Natural killer cell treated with Interleukin-12 subunit alpha and Interleukin-12 subunit beta and Interleukin-15 and Interleukin-18, amount 100 ng/mL, for 72 hours (primary cell): Measurements from ENCODE around the gene DNAJC18. TPM values are rescaled to one million over a fixed set of nuclear protein-coding genes. Genes with fewer than 3 reads are reported as not detected.

Experiments
- ATAC-seq, 2 donors: fragments of 150-1000 bp; cut with Tn5 transposase in 1 of 2; sonication (Bioruptor Pico), chemical (Tn5 transposase) in 1 of 2; 2 replicates each; pipeline ENCODE4 v1.10.0; 2021
- DNase-seq: peaks from one replicate; pipeline ENCODE4 v3.0.0; 2022; ENCODE audit warnings: low spot score
- H3K27ac Mint-ChIP-seq, 2 donors: 1 replicate in 1 of 2; 2 replicates in 1 of 2; pipeline ENCODE4 v1.8.0; 2022; ENCODE audit warnings: mixed read lengths in 2 of 2, mild to moderate bottlenecking in 1 of 2, moderate library complexity in 1 of 2
- H3K27me3 Mint-ChIP-seq, 2 donors: 1 replicate in 1 of 2; 2 replicates in 1 of 2; pipeline ENCODE4 v1.8.0; 2022; ENCODE audit warnings: mixed read lengths in 2 of 2
- H3K36me3 Mint-ChIP-seq: one replicate; pipeline ENCODE4 v1.8.0; 2022; ENCODE audit warnings: mixed read lengths
- H3K4me1 Mint-ChIP-seq, 2 donors: 1 replicate in 1 of 2; 2 replicates in 1 of 2; pipeline ENCODE4 v1.8.0; 2022; ENCODE audit warnings: low read depth in 2 of 2, mixed read lengths in 2 of 2, mild to moderate bottlenecking in 1 of 2
- H3K4me3 Mint-ChIP-seq: one replicate; pipeline ENCODE4 v1.8.0; 2022; ENCODE audit warnings: mixed read lengths
- H3K9me3 Mint-ChIP-seq: 2 replicates; pipeline ENCODE4 v1.8.0; 2022; ENCODE audit warnings: mixed read lengths
- total RNA-seq, 2 donors: library from RNA; stranded (reverse); gene quantifications; one replicate each; pipeline ENCODE4 v1.2.3, GENCODE V29; 2022

Gene DNAJC18
- total RNA-seq, 2 donors from 2014 or later, result 11.9 to 12.6 TPM

DNA sequence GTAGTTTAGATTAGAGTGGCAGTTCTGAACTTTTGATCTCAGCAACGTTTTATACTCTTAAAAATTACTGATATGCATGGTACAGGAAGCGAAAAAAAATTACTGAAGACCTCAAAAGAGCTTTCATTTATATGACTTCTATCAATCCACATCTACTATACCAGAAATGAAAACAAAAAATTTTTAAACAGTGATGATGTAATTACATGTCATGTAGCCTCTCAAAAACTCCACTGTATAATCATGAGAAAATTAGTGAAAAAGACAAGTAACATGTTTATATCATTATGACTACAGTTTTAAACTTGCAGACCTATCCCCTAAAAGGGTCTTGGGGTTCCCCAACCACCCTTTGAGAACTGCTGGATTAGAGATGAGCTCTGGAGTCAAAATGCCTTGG lies 9.3 kb downstream of the DNAJC18 start:
- Mint-ChIP-seq H3K4me1 (no peaks in the 10 kb centered on the region), H3K36me3 (peaks cover 8% of the 10 kb centered on the region), H3K27ac (no peak overlapping the region), H3K27me3 (no peaks in the 10 kb centered on the region), H3K4me3 (no peak overlapping the region), H3K9me3 (no peaks in the 10 kb centered on the region)
- DNase-seq, result no peak
- no peak for ATAC-seq

DNA sequence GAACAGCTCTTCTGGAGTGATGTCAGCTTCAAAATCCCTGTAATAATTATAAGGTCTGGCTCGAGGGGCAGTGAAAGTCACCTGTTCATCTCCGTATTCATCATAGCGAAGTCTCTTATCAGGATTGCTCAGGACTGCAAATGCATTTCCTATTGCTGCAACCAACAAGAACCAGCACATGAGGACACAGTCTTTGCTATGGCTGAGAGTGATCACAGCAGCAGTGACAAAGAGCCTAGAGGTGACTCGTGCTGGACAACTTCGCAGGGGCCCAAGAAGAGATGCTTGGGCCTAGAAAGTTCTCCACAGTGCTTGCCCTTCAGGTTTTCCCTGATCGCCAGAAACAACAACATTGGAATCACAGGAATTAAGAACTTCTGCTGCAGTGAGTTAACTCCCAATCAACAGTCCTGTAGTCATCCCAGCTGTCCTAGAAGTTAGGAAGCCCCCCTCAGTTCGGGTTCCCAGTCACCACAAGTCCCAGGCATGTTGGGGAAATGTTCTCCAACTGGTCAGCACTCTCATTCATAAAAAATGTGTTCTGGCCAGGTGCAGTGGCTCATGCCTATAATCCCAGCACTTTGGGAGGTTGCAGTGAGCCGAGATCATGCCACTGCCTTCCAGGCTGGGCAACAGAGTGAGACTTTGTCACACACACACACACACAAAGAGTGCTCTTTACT lies 13.0 kb downstream of the DNAJC18 start:
- H3K27me3 Mint-ChIP-seq, result no peaks in the 10 kb centered on the region
- no peak for DNase-seq
- no peak for ATAC-seq
- no peak overlapping the region for H3K27ac Mint-ChIP-seq
- no peak overlapping the region for H3K4me3 Mint-ChIP-seq
- peaks cover 11% of the 10 kb centered on the region for H3K36me3 Mint-ChIP-seq
- no peaks in the 10 kb centered on the region for H3K9me3 Mint-ChIP-seq
- H3K4me1 Mint-ChIP-seq, result peaks cover 5 to 7% of the 10 kb centered on the region in 2 donors

DNA sequence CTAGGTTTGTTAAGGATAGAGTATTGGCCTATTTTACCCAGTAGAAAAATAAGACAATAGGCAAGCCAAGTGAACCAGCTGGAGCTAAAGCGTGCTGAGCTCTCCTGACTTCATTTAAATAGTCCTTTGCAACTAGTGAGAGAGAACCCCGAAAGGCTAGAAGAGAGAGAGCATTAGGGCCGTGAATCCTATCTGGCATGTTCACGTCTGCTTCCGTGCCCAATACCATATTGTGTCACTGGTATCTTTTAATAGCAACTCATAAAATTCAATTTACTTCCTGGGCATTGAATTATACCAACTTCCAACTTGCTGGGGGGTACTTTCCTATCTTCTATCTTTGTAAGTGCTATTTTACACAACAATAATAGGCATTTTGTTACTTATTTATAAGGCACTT lies 13.8 kb downstream of the DNAJC18 start:
- Mint-ChIP-seq H3K27ac (no peak overlapping the region), H3K4me1 (peaks cover 5 to 7% of the 10 kb centered on the region in 2 donors), H3K9me3 (no peaks in the 10 kb centered on the region), H3K27me3 (no peaks in the 10 kb centered on the region), H3K4me3 (no peak overlapping the region), H3K36me3 (peaks cover 11% of the 10 kb centered on the region)
- ATAC-seq (no peak), DNase-seq (no peak)

DNA sequence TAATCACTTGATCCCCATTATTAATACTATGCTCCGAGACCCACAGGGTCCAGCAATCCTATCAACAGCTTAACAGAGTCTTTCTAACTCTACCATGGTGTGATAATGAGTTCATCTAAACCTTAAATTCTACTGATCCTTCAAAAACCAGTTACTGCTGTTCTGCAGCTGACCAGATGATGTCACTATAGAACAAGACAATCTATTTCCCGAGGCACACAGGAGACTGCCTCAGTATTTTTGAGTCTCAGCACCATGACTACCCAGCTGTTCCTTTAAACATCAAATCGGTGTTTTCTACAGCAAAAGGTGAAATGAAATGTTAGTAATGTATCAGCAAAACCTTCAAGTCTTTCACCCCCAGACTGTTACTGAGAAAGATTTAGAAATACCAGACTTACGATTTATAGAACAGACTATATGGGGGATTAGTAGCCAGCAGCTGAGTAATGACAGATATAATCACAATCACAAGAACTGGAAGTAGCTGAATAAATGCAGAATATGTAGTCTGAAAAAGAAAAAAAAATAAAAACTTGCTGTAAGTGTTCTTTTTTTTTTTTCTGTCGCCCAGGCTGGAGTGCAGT lies 16.9 kb downstream of the DNAJC18 start:
- Mint-ChIP-seq H3K4me1 (peaks cover 5 to 7% of the 10 kb centered on the region in 2 donors), H3K9me3 (no peaks in the 10 kb centered on the region), H3K27ac (no peak overlapping the region), H3K4me3 (no peak overlapping the region), H3K27me3 (no peaks in the 10 kb centered on the region), H3K36me3 (peaks cover 6% of the 10 kb centered on the region)
- peak; percentile 78 for DNase-seq
- ATAC-seq, result peak; percentile 82 to 86

- ATAC-seq, result no peak
- DNase-seq, result no peak
- Mint-ChIP-seq H3K9me3 (no peaks in the 10 kb centered on the region), H3K4me3 (no peak overlapping the region), H3K27ac (no peak overlapping the region), H3K36me3 (no peaks in the 10 kb centered on the region), H3K4me1 (peaks cover 8 to 23% of the 10 kb centered on the region in 2 donors), H3K27me3 (no peaks in the 10 kb centered on the region)
Measured at GRCh38 chr5:139419226-139420192, 19.8 kb downstream of the DNAJC18 start.

DNA sequence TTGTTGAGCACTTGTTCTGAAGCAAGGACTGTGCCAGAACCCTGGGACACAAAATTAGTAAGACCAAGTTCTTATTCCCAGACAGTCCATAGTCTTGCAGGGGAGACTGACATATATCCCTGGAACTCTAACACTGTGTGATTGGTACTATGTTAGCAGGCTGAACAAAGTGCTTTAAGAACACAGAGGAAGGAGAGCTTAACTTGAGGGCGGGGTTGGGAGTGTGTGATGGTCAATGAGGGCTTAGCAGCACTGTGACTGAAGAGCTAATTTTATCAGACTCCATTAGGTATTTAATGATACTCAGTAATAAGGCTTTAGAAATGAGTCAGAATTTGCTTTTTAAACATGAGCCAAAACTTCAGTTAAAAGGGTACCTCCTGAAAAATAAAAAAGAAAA lies 20.5 kb downstream of the DNAJC18 start:
- H3K36me3 Mint-ChIP-seq, result no peaks in the 10 kb centered on the region
- peaks cover 8 to 23% of the 10 kb centered on the region in 2 donors for H3K4me1 Mint-ChIP-seq
- DNase-seq (no peak), ATAC-seq (no peak)
- no peaks in the 10 kb centered on the region for H3K27me3 Mint-ChIP-seq
- H3K9me3 Mint-ChIP-seq, result no peaks in the 10 kb centered on the region
- no peak overlapping the region for H3K27ac Mint-ChIP-seq
- H3K4me3 Mint-ChIP-seq, result no peak overlapping the region

DNA sequence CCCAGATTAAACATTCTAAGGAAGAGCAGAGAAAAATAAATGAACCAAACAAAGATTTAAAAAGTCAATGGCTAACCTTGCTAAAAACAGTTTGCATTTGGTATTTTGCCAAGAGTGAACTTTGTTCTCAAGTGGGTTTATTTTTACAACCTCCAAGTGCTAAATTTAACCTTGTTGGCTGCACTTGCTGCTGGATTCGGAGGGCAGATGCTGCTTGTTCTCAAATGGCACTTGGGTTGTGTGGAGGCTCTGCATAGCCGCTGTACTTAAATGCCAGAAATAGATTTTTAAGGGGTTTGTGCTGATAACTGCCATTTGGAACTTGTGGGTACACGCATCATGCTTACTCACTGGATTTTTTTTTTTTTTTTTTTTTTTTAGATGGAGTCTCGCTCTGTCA lies 22.1 kb downstream of the DNAJC18 start:
- DNase-seq, result no peak
- Mint-ChIP-seq H3K9me3 (no peaks in the 10 kb centered on the region), H3K4me1 (peaks cover 4 to 19% of the 10 kb centered on the region in 2 donors), H3K4me3 (no peak overlapping the region), H3K27me3 (no peaks in the 10 kb centered on the region), H3K27ac (peak overlapping the region in 1 of 2 donors; percentile 78), H3K36me3 (no peaks in the 10 kb centered on the region)
- ATAC-seq, result no peak

- Mint-ChIP-seq H3K4me1 (peaks cover 3 to 17% of the 10 kb centered on the region in 2 donors), H3K27ac (peak overlapping the region; percentile 78 to 82), H3K27me3 (no peaks in the 10 kb centered on the region), H3K36me3 (no peaks in the 10 kb centered on the region), H3K9me3 (no peaks in the 10 kb centered on the region), H3K4me3 (peak overlapping the region; percentile 58)
- ATAC-seq, result no peak
- DNase-seq, result no peak
Measured at GRCh38 chr5:139416651-139417050, 22.7 kb downstream of the DNAJC18 start.

DNA sequence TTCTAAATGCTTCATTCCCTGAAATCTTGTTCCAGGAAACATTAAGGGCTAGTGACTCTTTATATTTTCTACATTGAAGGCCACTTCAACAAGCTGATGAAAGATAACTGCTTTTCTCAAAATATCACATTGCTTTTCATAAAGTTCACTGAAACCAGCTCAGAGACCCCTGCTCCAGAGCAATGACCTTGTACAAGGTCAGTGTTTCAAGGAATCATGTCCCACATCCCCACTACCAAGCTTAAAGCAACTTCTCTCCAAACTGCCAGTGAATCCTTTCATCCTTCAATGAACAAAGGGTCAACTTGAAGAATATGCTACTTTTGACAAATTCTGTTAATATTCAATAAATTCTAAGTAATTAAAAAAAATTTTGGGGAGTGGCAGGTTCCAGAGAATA lies 23.5 kb downstream of the DNAJC18 start:
- DNase-seq (no peak), ATAC-seq (peak; percentile 26 to 34)
- H3K4me3 Mint-ChIP-seq, result peak overlapping the region; percentile 58
- H3K36me3 Mint-ChIP-seq, result no peaks in the 10 kb centered on the region
- peak overlapping the region; percentile 78 to 82 for H3K27ac Mint-ChIP-seq
- H3K27me3 Mint-ChIP-seq, result no peaks in the 10 kb centered on the region
- H3K4me1 Mint-ChIP-seq, result peaks cover 3 to 17% of the 10 kb centered on the region in 2 donors
- H3K9me3 Mint-ChIP-seq, result no peaks in the 10 kb centered on the region

GRCh38 chr5:139415221-139415861 lies 24.0 kb downstream of the DNAJC18 start:
- Mint-ChIP-seq H3K4me1 (peaks cover 3 to 17% of the 10 kb centered on the region in 2 donors), H3K27ac (peak overlapping the region; percentile 78 to 82), H3K27me3 (no peaks in the 10 kb centered on the region), H3K36me3 (no peaks in the 10 kb centered on the region), H3K4me3 (peak overlapping the region; percentile 58), H3K9me3 (no peaks in the 10 kb centered on the region)
- DNase-seq (no peak), ATAC-seq (peak; percentile 74 to 82)

DNA sequence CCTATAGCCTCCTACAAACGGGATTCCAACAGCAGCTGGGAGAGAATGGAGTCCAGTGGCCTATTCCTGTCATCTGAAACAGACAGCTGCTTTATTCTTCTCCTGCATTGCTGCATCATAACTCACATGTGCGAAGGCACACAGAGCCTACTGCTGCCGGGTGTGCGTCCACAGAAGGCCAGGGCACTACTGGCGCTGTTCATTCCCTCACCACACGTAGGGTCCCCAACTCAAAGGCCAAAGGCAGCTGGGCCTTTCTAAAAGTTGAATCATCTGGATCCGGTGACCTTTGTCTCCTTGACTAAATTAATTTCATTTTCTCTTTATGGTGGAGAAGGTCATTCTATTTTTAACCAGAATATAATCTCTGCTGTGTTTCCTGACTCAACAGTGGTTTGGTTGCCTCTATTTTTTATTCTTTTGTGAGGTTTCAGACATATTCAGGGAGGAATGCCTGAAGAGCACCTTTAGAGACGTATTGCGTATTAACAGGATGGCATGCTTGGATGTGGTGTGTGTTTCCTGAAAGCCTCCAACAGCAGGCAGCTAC lies 24.7 kb downstream of the DNAJC18 start:
- no peak for DNase-seq
- ATAC-seq, result no peak
- Mint-ChIP-seq H3K27me3 (no peaks in the 10 kb centered on the region), H3K4me3 (peak overlapping the region; percentile 58), H3K9me3 (no peaks in the 10 kb centered on the region), H3K4me1 (peaks cover 3 to 17% of the 10 kb centered on the region in 2 donors), H3K27ac (peak overlapping the region; percentile 78 to 82), H3K36me3 (no peaks in the 10 kb centered on the region)

DNA sequence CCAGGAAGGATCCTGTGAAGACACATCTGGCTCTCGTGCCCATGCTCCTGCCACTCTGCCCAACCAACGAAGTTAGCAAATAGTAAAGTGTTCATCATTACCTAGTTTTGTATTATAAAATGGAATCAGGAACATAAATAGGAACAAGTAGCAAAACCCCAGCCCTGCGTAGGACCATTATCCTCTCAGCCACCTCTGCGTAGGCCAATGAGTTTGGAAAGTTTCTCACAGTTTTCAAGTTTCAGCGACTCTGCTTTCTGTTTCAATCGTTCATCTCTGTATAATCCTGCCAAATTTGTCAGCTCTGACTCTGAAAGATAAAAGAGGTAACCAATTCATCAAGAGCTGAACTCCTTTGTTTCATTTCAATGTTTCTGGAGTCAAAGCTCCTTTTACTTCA lies 25.4 kb downstream of the DNAJC18 start:
- H3K27ac Mint-ChIP-seq, result peak overlapping the region; percentile 58 to 78
- DNase-seq (no peak), ATAC-seq (no peak)
- H3K4me1 Mint-ChIP-seq, result peaks cover 3 to 17% of the 10 kb centered on the region in 2 donors
- H3K27me3 Mint-ChIP-seq, result no peaks in the 10 kb centered on the region
- H3K9me3 Mint-ChIP-seq, result no peaks in the 10 kb centered on the region
- no peaks in the 10 kb centered on the region for H3K36me3 Mint-ChIP-seq
- H3K4me3 Mint-ChIP-seq, result no peak overlapping the region

- no peak for ATAC-seq
- Mint-ChIP-seq H3K27me3 (no peaks in the 10 kb centered on the region), H3K27ac (peak overlapping the region; percentile 58 to 78)
Measured at GRCh38 chr5:139413153-139413552, 26.2 kb downstream of the DNAJC18 start.

More at GRCh38 chr5:139413153-139413552, 26.2 kb downstream of the DNAJC18 start:
- Mint-ChIP-seq H3K4me1 (peaks cover 3 to 17% of the 10 kb centered on the region in 2 donors), H3K9me3 (no peaks in the 10 kb centered on the region), H3K36me3 (no peaks in the 10 kb centered on the region), H3K4me3 (no peak overlapping the region)
- no peak for DNase-seq
